Measurements from ENCODE around the gene CD302.

CD302 gene

GRCh38 chr2:159797543-159798375, at the start of gene CD302:
Gene CD302, minus strand, starts transcription at chr2:159798208. Its CDS starts 10 bp downstream, at chr2:159798198.
- POLR2A ChIA-PET, result no interaction called here
- DNase-seq (ENCODE audit: extremely low spot score), result peak; percentile 78
- TF ChIP-seq CTCF (IDR thresholded peaks at IDR 0.05; ENCODE audit: control extremely low read depth, extremely low read depth, low read depth, missing control alignments), result no peak
- CTCF ChIA-PET, result interaction anchor here (1.5 to 2.3 kb wide), 3 partner anchors 11 to 81 kb away, joined by 3 to 10 read pairs (median 3); no protein-coding TSS in a partner anchor

GRCh38 chr2:159846564-159846963, 48.6 kb upstream of the CD302 start:
- POLR2A ChIA-PET, result no interaction called here

GRCh38 chr2:159840616-159841015, 42.6 kb upstream of the CD302 start:
- CTCF ChIA-PET, result interaction anchor here (2.5 kb wide), 1 partner anchor 12 kb away, joined by 5 read pairs; no protein-coding TSS in a partner anchor
- POLR2A ChIA-PET, result no interaction called here
- no peak for TF ChIP-seq CTCF (IDR thresholded peaks at IDR 0.05; ENCODE audit: control extremely low read depth, extremely low read depth, low read depth, missing control alignments)
- DNase-seq (ENCODE audit: extremely low spot score), result no peak

More at GRCh38 chr2:159846564-159846963, 48.6 kb upstream of the CD302 start:
- TF ChIP-seq CTCF (IDR thresholded peaks at IDR 0.05; ENCODE audit: control extremely low read depth, extremely low read depth, low read depth, missing control alignments), result no peak
- CTCF ChIA-PET, result interaction anchor here (1.1 kb wide), 1 partner anchor 49 kb away, joined by 3 read pairs; no protein-coding TSS in a partner anchor
- no peak for DNase-seq (ENCODE audit: extremely low spot score)

- ChIA-PET POLR2A (interaction anchor here (0.7 kb wide), 1 partner anchor 23 kb away, joined by 5 read pairs; no protein-coding TSS in a partner anchor), CTCF (interaction anchor here (1.5 kb wide), 1 partner anchor 12 kb away, joined by 8 read pairs; no protein-coding TSS in a partner anchor)
- no peak for DNase-seq (ENCODE audit: extremely low spot score)
- no peak for TF ChIP-seq CTCF (IDR thresholded peaks at IDR 0.05; ENCODE audit: control extremely low read depth, extremely low read depth, low read depth, missing control alignments)
Measured at GRCh38 chr2:159832858-159833257, 34.9 kb upstream of the CD302 start.

GRCh38 chr2:159832026-159832425, 34.0 kb upstream of the CD302 start:
- CTCF ChIA-PET, result interaction anchor here (1.0 to 1.5 kb wide), 2 partner anchors 9 to 13 kb away, joined by 5 to 8 read pairs; no protein-coding TSS in a partner anchor
- POLR2A ChIA-PET, result no interaction called here
- DNase-seq (ENCODE audit: extremely low spot score), result no peak
- no peak for TF ChIP-seq CTCF (IDR thresholded peaks at IDR 0.05; ENCODE audit: control extremely low read depth, extremely low read depth, low read depth, missing control alignments)

GRCh38 chr2:159829376-159829775, 31.4 kb upstream of the CD302 start:
- ChIA-PET POLR2A (no interaction called here), CTCF (no interaction called here)
- no peak for TF ChIP-seq CTCF (IDR thresholded peaks at IDR 0.05; ENCODE audit: control extremely low read depth, extremely low read depth, low read depth, missing control alignments)
- DNase-seq (ENCODE audit: extremely low spot score), result no peak
